Activated CD4-positive, CD25-positive, alpha-beta regulatory T cell treated with anti-CD3 and anti-CD28 coated beads, Interleukin-2, amount 50 U/mL, for 24 hours (primary cell): ENCODE data around the gene FCGR2B.
"Not testable (repeated sequence)": the region's sequence is repeated elsewhere in the genome, so short reads cannot be mapped to it uniquely, and the experiment has no call there.

Experiments used
- ATAC-seq, 2 donors: fragments of 150-1000 bp; cut with Tn5 transposase; one replicate each; pipeline ENCODE4 v1.10.0; 2021; ENCODE audit warnings: mild to moderate bottlenecking in 1 of 2, moderate library complexity in 1 of 2

Gene FCGR2B

GRCh38 chr1:161706482-161707347, 43.8 kb downstream of the FCGR2B start, which contains the start of gene FCRLA:
FCRLA (plus strand) TSS chr1:161707229; CDS start chr1:161707265, 36 bp downstream.
- ATAC-seq = peak; percentile 73 to 85

- ATAC-seq = no peak
Observed at GRCh38 chr1:161707503-161707902, 44.6 kb downstream of the FCGR2B start.

GRCh38 chr1:161709373-161709772, 46.4 kb downstream of the FCGR2B start:
- ATAC-seq = no peak

GRCh38 chr1:161710560-161710959, 47.6 kb downstream of the FCGR2B start:
- no peak for ATAC-seq

- no peak for ATAC-seq
Observed at GRCh38 chr1:161718559-161719324, 55.8 kb downstream of the FCGR2B start.

GRCh38 chr1:161719325-161719611, 56.3 kb downstream of the FCGR2B start:
- ATAC-seq = peak in 1 of 2 donors; percentile 58

GRCh38 chr1:161720422-161720821, 57.5 kb downstream of the FCGR2B start:
- no peak for ATAC-seq

- ATAC-seq = no peak
Observed at GRCh38 chr1:161720956-161721737, 58.2 kb downstream of the FCGR2B start, which contains the start of gene FCRLB. FCRLB (plus strand) TSS chr1:161721544; CDS start chr1:161722673, 1,129 bp downstream.

- no peak for ATAC-seq
Observed at GRCh38 chr1:161721738-161722343, 58.9 kb downstream of the FCGR2B start.

GRCh38 chr1:161722406-161722805, 59.5 kb downstream of the FCGR2B start:
- ATAC-seq = no peak

- no peak for ATAC-seq
Observed at GRCh38 chr1:161723459-161724141, 60.7 kb downstream of the FCGR2B start.

- ATAC-seq = not testable (repeated sequence)
Observed at GRCh38 chr1:161725258-161725907, 62.4 kb downstream of the FCGR2B start.

GRCh38 chr1:161725908-161726472, 63.0 kb downstream of the FCGR2B start:
- peak; percentile 15 to 18 for ATAC-seq

- ATAC-seq = peak; percentile 47 to 51
Observed at GRCh38 chr1:161726473-161727255, 63.7 kb downstream of the FCGR2B start.

GRCh38 chr1:161727256-161727924, 64.4 kb downstream of the FCGR2B start:
- peak in 1 of 2 donors; percentile 9 for ATAC-seq
